HG03064 (cell line): ENCODE results near the gene GUCY1A2.
"Not testable (repeated sequence)": the region's sequence is repeated elsewhere in the genome, so short reads cannot be mapped to it uniquely, and the experiment has no call there.

Experiments
- ATAC-seq: cut with Tn5 transposase; IDR thresholded peaks from one replicate; pipeline ENCODE4 v1.9.1; 2021; ENCODE audit warnings: low read depth; ENCODE audit not compliant: unreplicated experiment

Gene GUCY1A2

DNA sequence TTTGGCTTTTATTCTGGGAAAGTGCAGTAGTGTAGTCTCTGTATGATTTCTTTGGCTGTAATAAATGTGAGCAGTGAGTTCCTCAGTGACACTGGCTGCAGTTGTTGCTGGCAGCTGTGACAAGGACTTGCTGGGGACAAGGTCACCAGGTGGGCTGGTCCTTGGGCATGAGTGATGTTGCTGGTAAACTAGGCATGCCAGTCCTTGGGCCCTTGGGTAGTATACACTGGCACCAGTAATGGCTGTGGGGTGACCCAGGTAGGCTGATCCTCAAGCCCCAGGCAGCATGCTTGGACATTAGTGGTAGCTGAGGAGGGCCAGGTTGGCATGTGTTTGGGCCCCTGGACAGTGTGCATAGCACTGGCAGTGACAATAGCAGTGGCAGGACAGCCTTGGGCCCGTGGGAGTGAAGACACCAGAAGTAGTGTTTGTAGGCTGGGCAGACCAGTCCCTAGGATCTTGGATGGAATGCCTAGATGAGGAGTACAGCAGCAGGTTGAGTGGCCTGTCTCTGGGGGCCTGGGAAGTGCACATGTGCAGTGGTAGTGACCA, 164.3 kb downstream of the GUCY1A2 start:
- ATAC-seq = no peak

GRCh38 chr11:106852779-106853178, 165.5 kb downstream of the GUCY1A2 start:
- no peak for ATAC-seq

DNA sequence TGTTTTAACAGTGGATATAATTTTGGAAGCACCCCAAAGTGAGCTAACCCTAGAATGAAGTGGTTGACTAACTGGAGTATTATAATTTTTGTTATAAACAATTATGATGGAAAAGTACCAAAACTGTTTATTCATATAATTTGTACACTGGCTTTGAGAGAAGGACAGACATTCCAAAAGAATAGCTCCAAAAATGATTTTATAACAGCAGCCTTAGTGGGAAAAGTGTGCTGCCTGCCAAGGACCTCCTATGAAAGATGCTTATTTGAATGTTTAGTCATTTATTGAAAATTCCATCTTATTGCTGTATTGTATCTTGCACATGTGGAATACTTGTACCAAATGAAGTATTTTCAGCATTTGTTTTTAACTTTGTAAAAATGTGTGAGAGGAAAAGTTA, 169.8 kb downstream of the GUCY1A2 start:
- no peak for ATAC-seq

DNA sequence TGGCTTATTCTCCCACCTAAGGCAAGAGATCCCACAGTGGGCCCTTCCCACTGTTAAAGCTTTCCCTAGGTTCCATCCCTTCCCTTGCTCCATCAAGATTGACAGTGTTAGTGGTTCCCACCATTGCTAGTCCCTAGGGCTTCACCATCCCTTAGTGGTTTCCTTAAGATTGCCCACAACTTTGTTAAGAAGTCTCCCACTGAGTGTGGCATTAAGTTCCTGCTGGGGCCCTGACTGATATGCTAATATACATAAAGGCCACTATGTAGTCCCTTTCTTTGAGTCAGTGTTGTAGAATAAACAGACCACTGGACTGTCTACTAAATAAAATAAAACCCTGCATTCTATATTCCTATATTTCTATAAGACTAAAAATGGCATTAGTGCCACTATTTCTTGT, 176.1 kb downstream of the GUCY1A2 start:
- no peak for ATAC-seq

- ATAC-seq = no peak
Measured at GRCh38 chr11:106840947-106841346, 177.3 kb downstream of the GUCY1A2 start.

DNA sequence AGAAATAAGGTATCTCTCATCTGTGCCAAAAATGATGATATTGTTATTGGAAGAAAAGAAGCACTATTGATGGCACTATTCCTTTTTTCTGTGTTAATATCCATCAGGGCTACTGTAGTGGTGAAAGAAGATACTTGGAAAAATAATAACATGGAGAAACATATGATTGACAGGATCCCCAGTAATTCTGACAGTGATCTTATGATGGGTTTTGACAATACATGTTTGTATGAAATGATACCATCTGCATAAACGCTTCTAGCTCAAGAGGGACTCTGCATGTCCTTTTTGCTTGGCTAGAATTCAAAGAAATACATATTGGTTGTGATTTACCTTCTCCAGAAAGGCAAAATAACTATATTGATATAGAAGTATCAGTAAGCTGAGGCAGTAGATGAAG, 178.1 kb downstream of the GUCY1A2 start:
- no peak for ATAC-seq

DNA sequence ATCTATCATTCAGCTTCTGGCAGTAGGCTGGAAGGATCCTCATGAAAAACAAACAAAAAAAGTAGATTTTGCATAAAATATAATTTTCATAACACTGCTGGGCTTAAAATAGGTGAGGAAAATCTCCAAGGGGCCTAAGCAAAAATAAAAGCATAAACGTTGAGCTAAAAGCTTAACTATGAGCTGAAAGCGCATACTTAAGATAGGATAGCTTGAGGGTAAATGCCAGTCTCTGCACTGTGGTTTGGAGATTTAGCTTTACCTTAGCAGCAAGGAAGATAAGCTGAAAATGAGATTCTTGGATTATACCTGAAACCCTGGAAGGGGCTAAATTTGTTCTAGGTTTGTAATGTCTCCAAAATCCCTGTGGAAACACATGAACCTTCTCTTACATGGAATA, 183.7 kb downstream of the GUCY1A2 start:
- ATAC-seq = no peak

GRCh38 chr11:106828976-106829375, 189.3 kb downstream of the GUCY1A2 start:
- ATAC-seq = no peak

DNA sequence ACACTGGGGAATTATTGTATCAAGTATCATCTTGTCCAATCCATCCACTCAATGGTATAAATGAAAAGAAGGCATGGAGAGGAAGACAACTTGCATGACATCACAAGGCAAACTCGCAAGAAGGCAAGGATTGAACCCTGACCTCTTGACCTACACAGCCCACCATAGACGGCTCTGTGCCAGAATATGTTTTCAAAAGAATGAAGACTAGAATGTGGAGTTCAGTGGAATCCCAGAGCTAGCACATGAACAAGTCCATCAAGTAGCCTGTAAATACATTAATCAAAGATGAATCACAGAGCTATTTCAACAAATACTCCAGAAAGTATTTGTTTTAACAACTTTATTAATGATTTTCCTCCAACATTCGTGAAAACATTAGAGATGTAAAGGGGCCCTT, 189.7 kb downstream of the GUCY1A2 start:
- no peak for ATAC-seq

GRCh38 chr11:106827687-106828086, 190.6 kb downstream of the GUCY1A2 start:
- ATAC-seq = no peak

DNA sequence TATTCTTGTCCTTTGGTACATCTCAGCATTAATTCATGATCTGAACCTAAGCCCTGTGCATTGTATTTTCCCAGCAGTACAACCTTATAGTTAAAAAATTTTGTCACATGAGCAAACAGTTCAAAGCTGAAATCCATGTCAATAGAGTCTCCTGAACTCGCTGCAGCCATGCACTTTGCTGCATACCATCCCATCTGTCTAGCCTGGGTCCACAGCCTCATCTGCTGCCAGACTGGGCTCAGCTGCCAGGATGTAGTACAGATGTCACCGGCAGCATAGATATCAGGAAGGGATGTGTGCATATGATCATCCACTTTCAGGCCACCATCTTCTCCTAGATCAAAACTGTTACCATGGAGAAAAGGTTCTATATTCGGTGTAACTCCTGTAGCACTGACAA, 191.7 kb downstream of the GUCY1A2 start:
- not testable (repeated sequence) for ATAC-seq

- no peak for ATAC-seq
Measured at GRCh38 chr11:106821826-106822225, 196.4 kb downstream of the GUCY1A2 start.

DNA sequence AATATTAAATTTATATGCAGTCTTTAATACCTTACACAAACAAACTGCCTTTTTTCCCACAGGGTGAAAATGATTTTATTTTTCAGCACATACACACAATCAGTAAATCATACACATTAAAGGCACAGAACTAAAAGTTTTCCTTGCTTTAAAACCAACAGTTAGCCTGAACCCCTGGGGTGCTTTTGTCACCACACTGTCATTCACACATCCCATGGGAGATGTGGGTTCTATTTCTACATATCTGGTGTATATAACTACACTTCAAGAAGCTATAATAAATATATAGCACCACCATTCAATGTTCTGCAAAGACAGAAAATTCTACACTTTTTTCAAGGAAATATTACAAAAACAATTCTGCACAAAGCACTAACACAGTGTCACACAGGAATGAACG, 197.0 kb downstream of the GUCY1A2 start:
- no peak for ATAC-seq

DNA sequence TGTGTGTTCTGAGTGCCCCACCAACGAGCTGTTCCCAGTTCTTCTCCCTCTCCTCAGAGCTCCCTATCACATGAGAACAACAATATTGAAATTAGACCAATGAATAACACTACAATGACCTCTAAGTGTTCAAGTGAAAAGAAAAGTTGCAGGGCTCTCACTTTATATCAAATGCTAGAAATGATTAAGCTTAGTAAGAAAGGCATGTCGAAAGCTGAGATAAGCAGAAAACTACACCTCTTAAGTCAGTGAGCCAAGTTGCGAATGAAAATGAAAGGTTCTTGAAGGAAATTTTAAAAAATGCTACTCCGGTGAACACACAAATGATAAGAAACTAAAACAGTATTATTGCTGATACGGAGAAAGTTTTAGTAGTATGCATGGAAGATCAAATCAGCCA, 199.8 kb downstream of the GUCY1A2 start:
- ATAC-seq = no peak

DNA sequence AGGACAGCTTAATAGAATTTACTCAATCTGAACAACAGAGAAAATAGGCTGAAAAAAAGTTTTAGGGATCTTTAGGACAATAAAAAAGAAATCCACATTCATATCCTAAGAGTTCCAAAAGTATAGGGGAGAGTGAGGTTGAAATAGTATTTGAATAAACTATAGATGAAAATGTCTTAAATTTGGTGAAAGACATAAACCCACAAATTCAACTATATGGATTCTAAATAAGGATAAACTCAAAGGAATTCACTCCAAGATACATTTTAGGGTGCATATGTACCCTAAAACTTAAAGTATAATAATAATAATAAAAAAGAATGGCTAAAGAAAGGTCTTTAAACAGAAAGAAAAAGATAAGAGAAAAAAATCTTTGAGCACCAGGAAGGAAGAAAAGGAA, 203.1 kb downstream of the GUCY1A2 start:
- no peak for ATAC-seq

GRCh38 chr11:106813806-106814205, 204.5 kb downstream of the GUCY1A2 start:
- ATAC-seq = no peak

GRCh38 chr11:106794058-106794457, 224.2 kb downstream of the GUCY1A2 start:
- ATAC-seq = no peak

- no peak for ATAC-seq
Measured at GRCh38 chr11:106789406-106789805, 228.9 kb downstream of the GUCY1A2 start.

GRCh38 chr11:106787454-106787853, 230.8 kb downstream of the GUCY1A2 start:
- ATAC-seq = no peak

DNA sequence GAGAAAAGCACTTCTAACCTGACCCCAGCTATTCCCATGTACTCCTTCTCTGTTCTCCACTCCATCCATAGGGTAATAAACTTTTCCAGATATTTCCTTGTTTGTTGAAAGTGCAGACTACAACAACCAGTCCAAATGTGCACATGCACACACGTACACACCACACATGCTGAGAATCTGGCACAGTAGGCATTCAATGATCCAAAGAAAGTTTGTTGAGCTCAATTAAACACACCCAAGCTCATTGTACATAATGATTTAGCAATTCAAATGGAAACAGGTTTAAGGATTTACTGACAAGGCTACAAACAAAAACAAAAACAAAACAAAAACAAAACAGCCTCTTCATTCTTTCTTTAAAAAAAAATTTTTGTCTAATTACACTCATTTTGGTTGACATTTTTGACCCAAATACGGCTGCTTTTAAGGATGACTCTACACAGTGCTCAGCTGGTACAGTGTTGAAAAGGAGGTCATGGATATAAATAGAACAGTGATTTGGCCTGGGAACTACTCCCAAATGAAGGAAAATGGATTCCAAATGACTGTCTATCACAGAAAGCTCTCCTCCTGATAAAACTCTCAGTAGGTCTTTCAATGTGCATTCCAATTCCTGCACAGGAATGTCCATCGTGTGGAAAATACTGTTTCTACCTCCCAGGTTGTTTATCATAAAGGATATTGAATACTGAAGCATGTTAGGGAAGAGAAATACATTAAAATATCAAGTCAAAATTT, 232.2 kb downstream of the GUCY1A2 start:
- no peak for ATAC-seq

GRCh38 chr11:106777302-106777701, 241.0 kb downstream of the GUCY1A2 start:
- not testable (repeated sequence) for ATAC-seq

GRCh38 chr11:106770489-106771085, 247.7 kb downstream of the GUCY1A2 start:
- ATAC-seq = no peak
